SK-N-SH (cell line): ENCODE measurements around the gene CLDN19. TPM values are rescaled to one million over a fixed set of nuclear protein-coding genes. Genes with fewer than 3 reads are reported as not detected.

Source experiments
- CTCF ChIA-PET: fragments of 300-600, 350-600 bp; formaldehyde crosslinking; extraction: SDS; loops from one replicate; lab custom pipeline; 2021; lab: Yijun Ruan, JAX
- POLR2A ChIA-PET: fragments of 350-600 bp; sonication (Branson Sonifier 250); formaldehyde crosslinking; extraction: SDS; loops from one replicate; lab custom pipeline; 2020; ENCODE audit warnings: antibody characterized with exemption, inconsistent platforms; lab: Yijun Ruan, JAX
- DNase-seq: peaks from one replicate; pipeline ENCODE4 v3.0.0; 2012
- H2AFZ ChIP-seq: fragments of 200-600 bp; sonication (generic); 2 replicates; pipeline ENCODE4 v1.8.1; 2016; ENCODE audit warnings: antibody characterized with exemption, mild to moderate bottlenecking, low read depth
- H3F3A ChIP-seq: fragments of 200-600 bp; sonication (generic); replicated peaks from 2 replicates; pipeline ENCODE3; 2016; ENCODE audit warnings: antibody characterized with exemption, mild to moderate bottlenecking; ENCODE audit not compliant: insufficient read depth
- H3K27ac ChIP-seq, 2 experiments: fragments of 200-500 bp in 1 of 2; fragments of 200-600 bp in 1 of 2; sonication (Bioruptor generic) in 1 of 2; sonication (generic), shearing (Covaris generic) in 1 of 2; 2 replicates each; pipeline versions ENCODE4 v1.5.1 to v1.6.1; 2014 to 2016; ENCODE audit warnings: low read depth in 2 of 2, inconsistent platforms in 1 of 2, low read length in 1 of 2, mild to moderate bottlenecking in 1 of 2, mixed read lengths in 1 of 2
- H3K27me3 ChIP-seq: fragments of 200-600 bp; sonication (generic), shearing (Covaris generic); 2 replicates; pipeline ENCODE4 v1.6.1; 2016; ENCODE audit warnings: mixed run types; ENCODE audit not compliant: insufficient read depth
- H3K36me3 ChIP-seq, 2 experiments: fragments of 200-500 bp in 1 of 2; fragments of 200-600 bp in 1 of 2; sonication (Bioruptor generic) in 1 of 2; sonication (generic) in 1 of 2; replicated peaks in 1 of 2; 2 replicates each; pipeline versions ENCODE3 to v1.5.1; 2014 to 2016; ENCODE audit warnings: low read length in 1 of 2, mild to moderate bottlenecking in 1 of 2; ENCODE audit not compliant: insufficient read depth in 2 of 2, control insufficient read depth in 1 of 2
- H3K4me1 ChIP-seq, 2 experiments: fragments of 200-500 bp in 1 of 2; fragments of 200-600 bp in 1 of 2; sonication (Bioruptor generic) in 1 of 2; sonication (generic), shearing (Covaris generic) in 1 of 2; 2 replicates each; pipeline versions ENCODE4 v1.5.1 to v1.6.1; 2014 to 2016; ENCODE audit warnings: low read depth in 1 of 2, low read length in 1 of 2, mixed run types in 1 of 2; ENCODE audit not compliant: insufficient read depth in 2 of 2, control insufficient read depth in 1 of 2
- H3K4me2 ChIP-seq: fragments of 200-600 bp; sonication (generic), shearing (Covaris generic); 2 replicates; pipeline ENCODE4 v1.6.1; 2017; ENCODE audit warnings: mixed run types
- H3K4me3 ChIP-seq, 2 experiments: fragments of 200-500 bp in 1 of 2; fragments of 200-600 bp in 1 of 2; sonication (Bioruptor generic) in 1 of 2; sonication (generic), shearing (Covaris generic) in 1 of 2; 2 replicates each; pipeline versions ENCODE4 v1.5.1 to v1.8.1; 2014 to 2016; ENCODE audit warnings: low read depth in 2 of 2, inconsistent platforms in 1 of 2, low read length in 1 of 2, mild to moderate bottlenecking in 1 of 2, mixed read lengths in 1 of 2, moderate library complexity in 1 of 2
- H3K79me2 ChIP-seq: fragments of 200-600 bp; sonication (generic); 2 replicates; pipeline ENCODE4 v1.8.1; 2017; ENCODE audit warnings: mild to moderate bottlenecking; ENCODE audit not compliant: insufficient read depth
- H3K9ac ChIP-seq: fragments of 200-600 bp; sonication (generic); 2 replicates; pipeline ENCODE4 v1.6.1; 2017; ENCODE audit warnings: mixed run types
- H3K9me2 ChIP-seq: fragments of 200-600 bp; sonication (generic); 2 replicates; pipeline ENCODE4 v1.6.1; 2017; ENCODE audit warnings: mixed run types
- H3K9me3 ChIP-seq: fragments of 200-600 bp; sonication (generic); 2 replicates; pipeline ENCODE4 v1.6.1; 2017; ENCODE audit warnings: mixed run types, mild to moderate bottlenecking, moderate library complexity
- H4K20me1 ChIP-seq: fragments of 200-600 bp; sonication (generic); 2 replicates; pipeline ENCODE4 v1.6.1; 2017; ENCODE audit warnings: mild to moderate bottlenecking, mixed run types; ENCODE audit not compliant: insufficient read depth
- CTCF ChIP-seq: fragments of 200-600 bp; sonication (generic); IDR thresholded peaks from 2 replicates; pipeline ENCODE4 v1.6.1; 2017; ENCODE audit warnings: antibody characterized with exemption, mild to moderate bottlenecking, moderate library complexity
- EZH2phosphoT487 ChIP-seq: fragments of 200-600 bp; sonication (generic); IDR thresholded peaks from 2 replicates; pipeline ENCODE4 v1.6.1; 2017; ENCODE audit warnings: low read depth, mixed run types, mild to moderate bottlenecking, antibody characterized with exemption, moderate library complexity, borderline replicate concordance
- FOXJ3 ChIP-seq: sonication (generic); formaldehyde crosslinking; IDR thresholded peaks from 2 replicates; pipeline ENCODE4 v1.5.1; 2020; ENCODE audit warnings: mild to moderate bottlenecking, missing genetic modification reagents
- FOXM1 ChIP-seq: IDR thresholded peaks from 2 replicates; pipeline ENCODE4 v1.4.0; 2012; ENCODE audit warnings: low read depth, mild to moderate bottlenecking
- GATA2 ChIP-seq: sonication (generic); formaldehyde crosslinking; IDR thresholded peaks from 2 replicates; pipeline ENCODE4 v1.5.0; 2020; ENCODE audit warnings: mild to moderate bottlenecking, missing genetic modification reagents
- IRF3 ChIP-seq: fragments of 150-350 bp; IDR thresholded peaks from 2 replicates; pipeline ENCODE4 v1.6.1; 2016; ENCODE audit warnings: mild to moderate bottlenecking, low read depth, low read length
- JUND ChIP-seq: IDR thresholded peaks from 2 replicates; pipeline ENCODE4 v1.4.0; 2012
- MAX ChIP-seq: IDR thresholded peaks from 2 replicates; pipeline ENCODE4 v1.4.0; 2012; ENCODE audit warnings: low read depth
- POLR2AphosphoS5 ChIP-seq: IDR thresholded peaks from 2 replicates; pipeline ENCODE4 v1.6.1; 2012; ENCODE audit warnings: low read depth, low read length
- SMC3 ChIP-seq: IDR thresholded peaks from 2 replicates; pipeline ENCODE4 v1.6.1; 2012; ENCODE audit warnings: low read depth, low read length, improper control_type of control experiment
- TCF12 ChIP-seq: IDR thresholded peaks from 2 replicates; pipeline ENCODE4 v1.4.0; 2012
- USF2 ChIP-seq: fragments of 150-350 bp; IDR thresholded peaks from 2 replicates; pipeline ENCODE4 v1.6.1; 2017; ENCODE audit warnings: antibody characterized with exemption, low read length, low read depth, borderline replicate concordance
- WGBS: methylation state at CpG from one replicate; pipeline ENCODE4 v1.1.6; 2017; ENCODE audit warnings: low lambda C conversion rate; 5-methylcytosine and 5-hydroxymethylcytosine counted together
- polyA plus RNA-seq, 3 experiments: library from polyadenylated mRNA; depleted of rRNA; stranded (reverse); fragments of >200 nt; gene quantifications; 2 replicates each; pipeline ENCODE4 v1.2.3, GENCODE V29; 2012

CLDN19 gene
- polyA plus RNA-seq, 1 of the 3 experiments (the other 2 are of a cell fraction), result not detected

GRCh38 chr1:42788021-42788420, 48.0 kb upstream of the CLDN19 start (continued):
- TF ChIP-seq FOXJ3, result no peak
- no peak for TF ChIP-seq GATA2 (CRISPR knock-in tag)
- TF ChIP-seq POLR2AphosphoS5, result no peak
- no peak for TF ChIP-seq EZH2phosphoT487
- no peak for TF ChIP-seq IRF3
- TF ChIP-seq USF2, result no peak

GRCh38 chr1:42786097-42786496, 46.1 kb upstream of the CLDN19 start:
- no peaks in the 10 kb centered on the region for H3K27me3 ChIP-seq
- 90% methylated on average over 5 of the region's 5 CpGs for WGBS
- H2AFZ ChIP-seq, result no peak overlapping the region
- H3F3A ChIP-seq, result no peaks in the 10 kb centered on the region
- H3K4me2 ChIP-seq, result no peak overlapping the region
- no peak overlapping the region for H3K4me3 ChIP-seq
- POLR2A ChIA-PET, result no interaction called here
- H3K79me2 ChIP-seq, result no peaks in the 10 kb centered on the region; the same call in 1 of the 2 replicates
- no peak for DNase-seq
- H3K36me3 ChIP-seq, result peaks cover 5 to 10% of the 10 kb centered on the region in 2 experiments
- no peak overlapping the region for H3K9ac ChIP-seq
- H3K9me3 ChIP-seq, result no peaks in the 10 kb centered on the region
- H3K27ac ChIP-seq, result no peak overlapping the region
- TF ChIP-seq USF2, result no peak
- TF ChIP-seq TCF12, result no peak
- no peak for TF ChIP-seq POLR2AphosphoS5
- TF ChIP-seq MAX, result no peak
- TF ChIP-seq CTCF, result no peak
- TF ChIP-seq JUND, result no peak
- TF ChIP-seq SMC3, result no peak
- no peak for TF ChIP-seq FOXM1
- no peaks in the 10 kb centered on the region for H3K9me2 ChIP-seq
- no peaks in the 10 kb centered on the region for H4K20me1 ChIP-seq
- H3K4me1 ChIP-seq, result peaks cover 0 to 6% of the 10 kb centered on the region in 2 experiments; a peak in 1 of 4 replicates
- CTCF ChIA-PET, result interaction anchor here (2.2 kb wide), 1 partner anchor 8 kb away, joined by 7 read pairs; no protein-coding TSS in a partner anchor
